Hematopoietic multipotent progenitor cell treated with erythropoietin and hydrocortisone succinate and interleukin-3 and kit ligand, for 8 days (in vitro differentiated cells): ENCODE results near the gene SIGLEC14.

Source experiments
- DNase-seq: peaks from one replicate; pipeline ENCODE4 v3.0.0-alpha.2; 2015

Gene SIGLEC14

GRCh38 chr19:51614789-51615188, 31.8 kb downstream of the SIGLEC14 start:
- no peak for DNase-seq

DNA sequence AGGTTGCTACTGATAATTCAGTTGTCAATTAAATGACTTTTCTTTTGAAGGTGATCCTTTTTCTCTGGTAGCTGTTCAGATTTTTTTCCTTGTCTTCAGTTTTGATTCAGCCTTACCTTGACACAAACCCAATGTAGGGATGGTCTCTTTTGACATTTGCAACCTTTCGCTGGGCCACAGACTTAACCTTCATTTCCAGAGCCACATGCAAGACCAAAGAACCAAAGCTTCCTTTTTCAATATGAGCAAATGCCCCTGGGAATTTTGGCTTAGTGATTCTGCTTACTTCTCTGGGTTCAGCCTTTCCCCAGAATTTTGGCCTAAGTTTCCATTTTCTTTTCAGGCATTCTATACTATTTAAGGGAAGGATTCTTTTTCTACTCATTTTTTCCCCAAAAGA, 36.0 kb downstream of the SIGLEC14 start:
- no peak for DNase-seq

GRCh38 chr19:51607920-51608562, 38.6 kb downstream of the SIGLEC14 start:
- peak; percentile 87 for DNase-seq

DNA sequence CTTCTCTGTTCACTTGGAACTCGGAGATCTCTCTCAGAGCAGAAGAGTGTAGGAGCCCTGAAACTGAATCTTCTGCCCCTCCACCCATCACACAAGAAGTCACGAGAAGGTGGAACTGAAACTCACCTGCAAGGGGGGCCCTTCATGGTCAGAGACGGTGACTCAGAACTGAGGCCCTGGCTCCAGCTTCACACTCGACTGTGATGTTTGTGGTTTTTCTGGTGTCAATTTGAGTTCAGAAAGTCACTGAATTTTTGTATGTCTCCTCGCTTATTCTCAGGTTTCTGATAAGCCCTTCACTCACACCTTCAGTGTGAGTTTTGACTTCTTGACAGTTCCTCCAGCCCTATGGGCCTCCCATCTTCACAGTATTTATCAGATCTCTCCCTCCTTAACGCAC, 39.5 kb downstream of the SIGLEC14 start:
- DNase-seq = no peak

- no peak for DNase-seq
These were observed 44.3 kb downstream of the SIGLEC14 start for GRCh38 chr19:51602189-51602854.

GRCh38 chr19:51600940-51601580, 45.6 kb downstream of the SIGLEC14 start:
- DNase-seq = no peak

DNA sequence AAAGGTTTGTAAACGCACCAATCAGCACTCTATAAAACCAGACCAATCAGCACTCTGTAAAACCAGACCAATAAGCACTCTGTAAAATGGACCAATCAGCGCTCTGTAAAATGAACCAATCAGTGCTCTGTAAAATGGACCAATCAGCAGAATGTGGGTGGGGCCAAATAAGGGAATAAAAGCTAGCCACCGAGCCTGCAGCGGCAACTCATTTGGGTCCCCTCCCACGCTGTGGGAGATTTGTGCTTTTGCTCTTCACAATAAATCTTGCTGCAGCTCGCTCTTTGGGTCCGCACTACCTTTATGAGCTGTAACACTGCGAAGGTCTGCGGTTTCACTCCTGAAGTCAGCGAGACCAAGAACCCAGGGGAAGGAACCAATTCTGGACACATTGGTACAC, 47.5 kb downstream of the SIGLEC14 start:
- no peak for DNase-seq

- no peak for DNase-seq
These were observed 48.3 kb downstream of the SIGLEC14 start for GRCh38 chr19:51598159-51598915.

DNA sequence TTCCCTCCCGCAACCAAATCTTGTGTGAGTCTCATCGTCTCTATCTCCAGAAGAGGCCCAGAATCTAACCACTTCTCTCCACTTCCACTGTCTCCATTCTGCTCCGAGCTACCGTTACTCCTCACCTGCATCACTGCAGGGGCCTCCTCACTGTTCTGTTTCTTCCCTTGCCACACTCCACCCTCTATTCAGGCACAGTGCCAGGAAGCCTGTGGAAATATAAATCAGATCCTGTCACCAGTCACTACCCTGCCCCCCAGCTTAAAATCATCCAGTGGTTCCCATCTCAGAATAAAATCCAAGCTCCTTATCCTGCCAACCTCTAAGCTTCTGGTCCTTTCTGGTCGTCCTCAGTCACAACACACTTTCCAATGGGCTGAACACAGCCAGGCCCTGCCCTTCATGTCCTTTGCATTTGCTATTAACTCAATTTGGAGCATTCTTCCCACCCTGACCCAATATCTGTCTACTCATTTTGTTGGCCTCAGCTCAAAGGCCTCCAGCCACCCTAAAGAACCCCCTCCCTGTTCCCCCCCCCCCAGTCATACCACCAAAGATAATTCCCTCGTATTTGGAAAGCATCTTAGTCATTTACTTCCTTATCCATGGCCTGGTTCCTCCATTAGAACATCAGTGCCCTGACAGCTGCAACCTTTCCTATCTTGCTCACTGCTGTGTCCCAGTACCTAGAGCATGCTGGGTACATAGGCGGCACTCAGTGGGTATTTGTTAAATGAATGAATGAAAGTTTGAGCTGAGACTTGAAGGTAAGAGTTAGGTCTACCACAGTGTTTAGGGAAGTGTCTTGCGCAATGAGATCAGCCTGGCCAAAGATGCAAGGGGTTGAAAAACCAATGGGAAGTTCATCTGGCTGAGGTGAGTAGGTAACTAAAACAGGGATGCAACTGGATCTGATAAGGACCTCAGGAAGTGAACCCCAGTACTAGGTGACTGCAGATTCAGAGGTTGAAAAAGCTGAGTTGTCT, 51.1 kb downstream of the SIGLEC14 start:
- no peak for DNase-seq

DNA sequence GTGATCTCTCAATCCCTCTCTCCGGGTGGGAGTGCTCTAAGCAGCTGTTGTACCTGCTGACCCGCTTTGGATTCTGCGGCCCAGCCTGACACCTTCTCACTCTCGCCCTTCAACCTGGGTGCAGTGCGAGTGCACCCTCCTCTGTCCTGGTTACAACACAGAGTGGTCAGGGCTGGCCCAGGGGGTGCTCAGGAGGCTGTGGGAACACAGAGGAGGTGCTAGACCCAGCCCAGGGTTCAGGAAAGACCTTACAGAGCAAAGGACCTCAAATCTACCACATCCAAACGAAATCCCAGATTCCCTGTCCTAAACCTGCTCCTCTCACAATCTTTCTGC, 51.9 kb downstream of the SIGLEC14 start:
- no peak for DNase-seq

GRCh38 chr19:51593969-51594773, 52.5 kb downstream of the SIGLEC14 start:
- DNase-seq = peak; percentile 98

- no peak for DNase-seq
These were observed 53.3 kb downstream of the SIGLEC14 start for GRCh38 chr19:51593138-51593890.
